C4-2B (cell line): ENCODE results near the gene LMO7.

Experiments
- CTCF ChIP-seq: fragments of 450-650 bp; conservative IDR thresholded peaks from 2 replicates; pipeline ENCODE4 v1.5.1; 2017; ENCODE audit warnings: mild to moderate bottlenecking
- ZFX ChIP-seq: fragments of 450-650 bp; IDR thresholded peaks from 2 replicates; pipeline ENCODE4 v1.6.1; 2017

- TF ChIP-seq CTCF, result no peak
- no peak for TF ChIP-seq ZFX
Measured at GRCh38 chr13:75811361-75811760, 175.2 kb downstream of the LMO7 start.
